Vagina (tissue), 2 donors: ENCODE measurements around the gene USP25.

Experiments used
- POLR2AphosphoS5 ChIP-seq, 2 donors: sonication (generic); formaldehyde crosslinking; IDR thresholded peaks; one replicate each; pipeline ENCODE4 v1.9.0; 2017; ENCODE audit warnings: antibody characterized with exemption in 2 of 2, mild to moderate bottlenecking in 2 of 2, low read depth in 1 of 2; ENCODE audit not compliant: insufficient read depth in 1 of 2
- TF ChIP-seq, protein P1 (sequence below), 3 experiments: fragments of 450-650 bp in 2 of 3; fragments of 200-600 bp in 1 of 3; sonication (generic) in 1 of 3; IDR thresholded peaks; one replicate each; pipeline ENCODE4 v1.5.1; 2017 to 2019; ENCODE audit warnings: antibody characterized with exemption in 3 of 3, mild to moderate bottlenecking in 2 of 3, moderate library complexity in 2 of 3

DNA sequence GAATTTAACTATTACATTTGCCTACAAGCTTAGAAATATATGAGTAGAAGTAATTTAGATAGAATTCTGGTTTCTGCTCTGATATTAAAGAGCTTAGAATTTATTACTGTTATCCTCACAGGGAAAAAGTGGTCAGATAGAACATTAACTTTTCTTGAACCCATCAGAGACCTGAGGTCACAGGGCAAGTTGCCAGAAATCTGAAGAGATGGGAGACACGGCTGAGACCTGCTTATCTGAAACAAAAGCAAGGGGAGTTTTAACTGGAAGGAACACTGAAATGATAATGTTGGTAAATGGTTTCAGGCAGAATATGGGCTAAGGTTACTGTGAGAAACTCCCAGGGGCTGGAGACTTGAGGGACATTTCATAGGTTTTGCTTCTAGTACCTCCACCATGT lies 28.0 kb upstream of the USP25 start:
- TF ChIP-seq, protein P1, sequence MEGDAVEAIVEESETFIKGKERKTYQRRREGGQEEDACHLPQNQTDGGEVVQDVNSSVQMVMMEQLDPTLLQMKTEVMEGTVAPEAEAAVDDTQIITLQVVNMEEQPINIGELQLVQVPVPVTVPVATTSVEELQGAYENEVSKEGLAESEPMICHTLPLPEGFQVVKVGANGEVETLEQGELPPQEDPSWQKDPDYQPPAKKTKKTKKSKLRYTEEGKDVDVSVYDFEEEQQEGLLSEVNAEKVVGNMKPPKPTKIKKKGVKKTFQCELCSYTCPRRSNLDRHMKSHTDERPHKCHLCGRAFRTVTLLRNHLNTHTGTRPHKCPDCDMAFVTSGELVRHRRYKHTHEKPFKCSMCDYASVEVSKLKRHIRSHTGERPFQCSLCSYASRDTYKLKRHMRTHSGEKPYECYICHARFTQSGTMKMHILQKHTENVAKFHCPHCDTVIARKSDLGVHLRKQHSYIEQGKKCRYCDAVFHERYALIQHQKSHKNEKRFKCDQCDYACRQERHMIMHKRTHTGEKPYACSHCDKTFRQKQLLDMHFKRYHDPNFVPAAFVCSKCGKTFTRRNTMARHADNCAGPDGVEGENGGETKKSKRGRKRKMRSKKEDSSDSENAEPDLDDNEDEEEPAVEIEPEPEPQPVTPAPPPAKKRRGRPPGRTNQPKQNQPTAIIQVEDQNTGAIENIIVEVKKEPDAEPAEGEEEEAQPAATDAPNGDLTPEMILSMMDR (IDR thresholded peaks at IDR 0.05), result no peak
- TF ChIP-seq POLR2AphosphoS5 (IDR thresholded peaks at IDR 0.05; ENCODE audit: insufficient read depth in 1 of 2, low read depth in 1 of 2), result no peak
